GM18909 (cell line): ENCODE measurements around the gene FAM171A1.
A peak's percentile ranks its signal among the peaks of the same experiment; 100 is the strongest.

Experiments used
- ATAC-seq: cut with Tn5 transposase; IDR thresholded peaks from one replicate; pipeline ENCODE4 v1.9.1; 2021; ENCODE audit warnings: mild to moderate bottlenecking; ENCODE audit not compliant: unreplicated experiment, poor library complexity

Gene FAM171A1

DNA sequence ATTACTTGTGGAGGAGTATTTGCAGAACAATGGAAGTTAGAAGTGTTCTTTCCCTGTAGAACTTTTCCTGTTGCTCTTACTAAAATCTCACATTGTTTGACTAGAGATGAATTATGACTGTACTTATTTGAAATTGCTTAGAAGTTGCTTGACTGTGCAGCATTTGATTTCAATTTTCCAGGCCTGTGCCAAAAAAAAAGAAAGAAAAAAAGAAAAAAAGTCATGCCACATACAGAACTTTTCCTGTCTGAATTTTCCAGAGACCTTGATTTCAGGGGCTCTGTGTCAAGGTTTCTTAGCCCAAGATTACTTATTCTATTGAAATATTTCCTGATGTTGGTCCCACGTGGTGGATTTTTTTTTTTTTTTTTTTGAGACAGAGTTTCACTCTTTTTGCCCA lies 3.5 kb upstream of the FAM171A1 start:
- ATAC-seq = no peak

DNA sequence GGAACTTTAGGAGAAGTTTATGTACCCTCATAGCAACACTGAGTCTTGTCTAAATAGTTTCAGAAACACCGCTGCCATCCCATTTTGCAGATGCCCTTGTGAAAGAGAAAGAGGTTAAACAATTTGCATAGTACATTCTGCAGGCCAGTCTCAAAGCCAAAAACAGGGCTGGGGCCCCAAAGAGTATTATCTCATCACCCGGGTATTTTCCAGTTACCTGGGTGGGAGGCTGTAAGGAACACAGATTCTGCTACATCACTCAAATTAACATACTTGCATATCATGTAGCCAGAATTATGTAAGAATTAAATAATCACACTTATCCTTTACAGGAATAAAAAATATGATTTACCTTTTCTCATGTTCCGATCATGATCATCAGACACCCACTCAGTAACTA lies 3.1 kb upstream of the FAM171A1 start:
- no peak for ATAC-seq

DNA sequence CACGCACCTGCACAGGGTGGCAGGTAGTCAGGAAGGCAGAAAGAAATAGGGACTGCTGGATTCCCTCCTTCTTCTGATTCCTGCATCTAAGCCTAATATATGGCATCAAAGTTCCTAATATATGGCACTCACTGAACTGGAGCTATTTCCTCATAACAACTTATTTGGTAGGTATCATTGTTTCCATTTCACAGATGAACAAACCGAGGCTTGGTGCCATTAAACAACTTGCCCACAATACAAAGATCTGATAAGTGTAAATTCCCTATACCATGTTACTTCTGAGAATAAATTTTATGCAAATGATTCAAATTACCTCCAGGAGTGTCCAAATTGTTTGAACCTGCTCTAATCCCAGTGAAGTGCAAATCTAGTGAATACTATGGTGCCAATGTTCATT lies 2.1 kb upstream of the FAM171A1 start:
- no peak for ATAC-seq

GRCh38 chr10:15370212-15370855 lies 755 bp downstream of the FAM171A1 start:
- ATAC-seq = peak; percentile 27

- ATAC-seq = no peak
Measured at GRCh38 chr10:15369256-15370211, 1.6 kb downstream of the FAM171A1 start.

DNA sequence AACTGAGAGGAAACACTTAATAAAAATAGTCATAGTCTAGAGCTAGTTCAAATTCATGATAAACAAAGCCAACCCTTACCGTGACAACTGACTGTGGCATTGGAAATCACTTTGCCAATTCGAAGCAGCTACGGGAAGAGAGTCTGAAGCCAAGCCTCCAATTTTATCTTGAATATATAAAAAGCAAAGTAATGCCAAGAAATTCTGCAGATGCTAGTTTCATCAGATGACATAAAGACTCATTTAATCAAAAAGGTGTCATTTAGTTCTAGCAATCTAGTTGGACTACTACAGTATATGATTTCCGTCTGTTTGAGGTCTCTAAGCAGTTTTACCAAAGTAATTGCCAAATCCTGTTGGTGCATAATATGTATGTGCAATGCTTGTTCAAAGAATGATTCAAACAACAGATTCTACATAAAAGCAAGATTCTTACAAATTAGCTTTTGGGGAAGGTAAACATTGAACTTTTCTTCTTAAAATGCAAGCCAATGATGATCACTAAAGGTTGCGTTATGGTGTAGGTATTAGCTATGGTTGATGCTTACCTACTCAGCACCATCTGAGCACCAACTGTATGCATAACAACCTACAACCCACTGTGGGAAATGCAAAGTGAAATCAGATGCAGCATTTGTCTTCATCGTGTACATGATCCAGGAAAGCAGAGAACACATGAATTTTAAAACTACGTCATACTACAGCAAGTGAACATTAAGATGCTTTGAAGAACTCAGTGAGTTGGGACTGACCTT lies 2.8 kb downstream of the FAM171A1 start:
- ATAC-seq = no peak

DNA sequence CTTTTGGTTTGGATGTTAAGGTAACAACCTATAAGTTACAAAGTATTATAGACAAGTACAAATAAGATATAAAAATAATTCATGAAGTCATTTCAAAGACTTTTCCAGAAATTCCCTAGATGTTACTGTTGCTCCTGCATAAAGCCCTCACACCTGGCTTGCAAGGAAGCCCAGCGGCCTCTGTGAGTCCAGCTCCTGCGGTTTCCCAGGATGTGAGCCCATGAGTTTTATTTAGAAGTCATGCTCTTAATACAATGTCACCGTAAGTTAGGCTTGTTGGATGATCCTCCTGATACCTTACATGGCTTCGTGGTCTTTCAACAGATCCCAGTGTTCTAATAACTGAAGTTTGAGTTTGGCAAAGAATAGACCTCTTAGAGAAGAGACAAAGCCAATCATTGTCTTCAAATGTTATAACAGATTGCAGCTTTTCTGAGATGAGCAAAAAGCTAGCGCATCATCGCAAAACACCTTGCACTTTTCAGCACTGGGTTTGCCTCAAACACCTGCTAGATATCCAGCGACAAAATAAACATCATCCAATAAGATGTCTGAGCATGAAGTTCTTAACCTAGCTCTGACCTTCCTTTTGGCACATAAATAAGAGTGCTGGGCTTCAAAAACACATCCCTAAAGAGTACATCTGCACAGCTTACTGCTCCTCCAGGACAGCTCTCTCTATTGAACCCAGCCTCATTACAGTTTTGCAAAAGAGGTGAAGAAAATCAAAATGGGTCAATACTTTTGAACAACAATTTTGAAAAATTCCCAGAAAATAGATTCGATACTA lies 3.6 kb downstream of the FAM171A1 start:
- no peak for ATAC-seq

DNA sequence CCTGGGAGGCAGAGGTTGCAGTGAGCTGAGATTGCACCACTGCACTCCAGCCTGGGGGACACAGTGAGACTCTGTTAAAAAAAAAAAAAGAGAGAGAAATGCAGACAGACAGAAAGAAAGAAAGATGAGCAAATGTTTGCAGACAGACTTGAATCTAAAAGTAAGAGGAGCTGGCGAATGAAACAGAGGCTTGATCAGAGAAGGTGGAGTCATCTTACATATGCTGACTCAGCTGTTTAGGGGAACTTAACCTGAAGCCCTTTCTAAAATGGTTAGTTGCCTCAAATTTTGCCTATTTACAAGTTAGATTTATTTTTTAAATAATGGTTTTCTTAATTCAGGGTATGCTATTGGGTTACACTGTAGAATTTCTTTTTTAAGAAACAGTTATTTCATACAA lies 5.4 kb downstream of the FAM171A1 start:
- no peak for ATAC-seq

- no peak for ATAC-seq
Measured at GRCh38 chr10:15364001-15364400, 7.1 kb downstream of the FAM171A1 start.

DNA sequence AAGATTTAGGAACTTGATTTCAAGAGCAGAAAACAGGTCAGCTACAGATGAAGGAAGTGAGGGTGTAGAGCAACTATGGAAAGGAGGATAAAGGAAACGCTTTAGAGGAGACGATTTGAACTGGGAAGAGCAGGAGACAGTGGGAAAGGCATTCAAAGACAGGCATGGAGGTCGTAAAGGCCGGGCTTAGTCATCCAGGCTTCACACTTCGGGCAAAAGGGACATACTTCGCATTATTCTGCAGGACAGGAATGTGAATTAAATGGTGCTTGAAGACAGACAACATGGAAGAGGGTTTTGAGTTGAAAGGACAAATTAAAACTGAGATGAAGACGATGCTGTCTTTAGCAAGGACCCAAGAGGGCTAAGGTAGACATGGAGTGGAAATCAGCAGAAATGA lies 8.1 kb downstream of the FAM171A1 start:
- ATAC-seq = no peak

GRCh38 chr10:15361131-15361530 lies 10.0 kb downstream of the FAM171A1 start:
- ATAC-seq = no peak

DNA sequence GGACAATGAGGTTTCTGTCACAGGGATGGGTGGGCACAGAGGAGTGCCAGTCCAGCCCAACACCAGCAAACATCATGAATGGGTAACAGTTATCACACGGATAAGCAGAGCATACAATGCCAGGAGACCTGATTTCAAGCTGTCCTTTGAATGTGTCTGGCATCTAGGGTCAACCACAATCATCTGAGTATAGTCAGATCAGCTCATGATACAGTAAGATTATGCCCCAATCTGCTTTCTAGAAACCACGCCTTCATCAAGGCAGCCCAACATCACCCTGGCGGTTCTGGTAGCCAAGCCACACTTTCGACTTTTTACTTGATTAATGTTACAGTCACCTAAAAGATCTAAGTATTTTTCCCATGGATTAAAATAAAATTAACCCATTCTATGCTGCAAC lies 10.5 kb downstream of the FAM171A1 start:
- ATAC-seq = no peak

DNA sequence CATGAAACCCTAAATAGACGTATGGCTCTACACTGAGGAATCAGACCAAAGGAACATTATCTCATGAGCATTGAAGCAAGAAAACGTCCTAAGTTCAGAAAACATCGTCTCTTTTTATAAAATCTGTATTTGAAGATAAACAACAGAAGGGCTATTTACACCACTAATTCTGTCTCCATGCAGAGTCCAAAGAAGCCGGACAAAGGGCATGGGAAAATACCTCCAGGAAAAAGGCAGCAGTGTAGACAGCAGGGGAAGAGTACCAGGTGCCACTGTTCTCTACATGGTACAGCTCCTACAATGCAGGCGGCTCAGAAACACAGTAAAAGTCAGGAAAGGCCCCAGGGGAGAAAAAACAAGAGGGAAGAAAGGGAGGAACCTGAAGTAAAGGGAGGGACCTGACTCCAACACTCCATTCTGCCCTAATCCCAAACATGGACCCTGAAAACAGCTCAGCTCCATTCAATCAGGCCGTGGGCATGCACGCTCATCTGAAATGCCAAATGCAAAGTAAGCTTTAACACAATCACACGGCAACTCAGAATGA lies 17.5 kb downstream of the FAM171A1 start:
- ATAC-seq = no peak

- ATAC-seq = no peak
Measured at GRCh38 chr10:15352836-15353235, 18.3 kb downstream of the FAM171A1 start.

- ATAC-seq = no peak
Measured at GRCh38 chr10:15352201-15352600, 18.9 kb downstream of the FAM171A1 start.

GRCh38 chr10:15351099-15351820 lies 19.8 kb downstream of the FAM171A1 start:
- no peak for ATAC-seq

DNA sequence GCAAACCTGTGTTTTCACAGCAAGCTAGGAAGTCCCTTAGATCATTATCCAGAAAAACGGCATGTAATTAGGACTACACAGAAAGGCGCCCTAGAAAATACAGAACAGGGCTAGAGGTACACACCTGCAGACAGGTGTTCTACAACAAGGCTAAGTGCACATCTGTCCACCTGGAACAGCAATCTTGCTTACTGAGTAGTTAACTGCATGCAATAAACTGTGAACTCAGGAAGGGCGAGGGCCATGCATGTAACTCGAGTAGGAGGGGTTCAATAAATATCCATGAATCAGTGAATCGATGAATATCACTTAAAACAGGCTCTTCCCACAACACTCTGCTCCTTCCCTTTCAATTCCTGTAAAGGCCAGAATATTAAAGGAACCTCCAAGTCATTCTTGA lies 22.0 kb downstream of the FAM171A1 start:
- ATAC-seq = no peak

- ATAC-seq = no peak
Measured at GRCh38 chr10:15348579-15348978, 22.5 kb downstream of the FAM171A1 start.

DNA sequence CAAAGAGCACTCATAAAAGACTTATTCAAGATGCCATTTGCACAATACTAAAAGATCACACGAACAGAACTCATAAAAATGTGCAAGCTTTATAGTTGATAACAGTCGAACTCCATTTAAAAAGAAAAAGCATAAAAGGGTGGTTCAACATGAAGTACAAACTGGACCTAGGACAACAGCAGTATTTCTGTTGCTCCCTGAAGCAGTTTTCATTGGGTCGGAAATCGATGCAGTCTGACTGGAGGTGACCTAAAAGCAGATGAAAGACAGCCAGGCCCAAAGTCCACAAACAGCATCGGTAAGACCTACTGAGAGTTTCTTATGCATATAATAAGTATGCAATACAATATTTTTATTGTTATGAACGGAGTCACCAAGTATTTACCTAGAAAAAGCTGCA lies 23.9 kb downstream of the FAM171A1 start:
- ATAC-seq = no peak
